Thyroid gland (tissue), 4 donors: ENCODE data around the gene WFDC6.

ENCODE experiments used
- CTCF ChIP-seq, 6 experiments: fragments of 200-600 bp in 3 of 6; fragments of 450-650 bp in 3 of 6; sonication (generic) in 3 of 6; IDR thresholded peaks; one replicate each; pipeline ENCODE4 v1.5.1; 2016 to 2019; ENCODE audit warnings: antibody characterized with exemption in 6 of 6, mild to moderate bottlenecking in 2 of 6, inconsistent platforms in 1 of 6, moderate library complexity in 1 of 6
- POLR2A ChIP-seq, 2 donors: fragments of 450-650 bp; IDR thresholded peaks; one replicate each; pipeline ENCODE4 v1.6.1; 2017; ENCODE audit warnings: antibody characterized with exemption in 2 of 2, mild to moderate bottlenecking in 2 of 2, moderate library complexity in 1 of 2

- TF ChIP-seq CTCF (IDR thresholded peaks at IDR 0.05) = no peak
- no peak for TF ChIP-seq POLR2A (IDR thresholded peaks at IDR 0.05)
Observed at GRCh38 chr20:45485388-45485787, 53.9 kb downstream of the WFDC6 start.
